Measurements from ENCODE around the gene PEPD. TPM values are rescaled to one million over a fixed set of nuclear protein-coding genes. Genes with fewer than 3 reads are reported as not detected.

The PEPD gene
- polyA plus RNA-seq, 1 donor from 2014 or later: 43.9 TPM

GRCh38 chr19:33438987-33439781 lies 82.4 kb downstream of the PEPD start:
- H2AFZ ChIP-seq (ENCODE audit: low read depth, low read length): no peak overlapping the region
- no peak overlapping the region for H3K27ac ChIP-seq (ENCODE audit: low read length)
- H3K36me3 ChIP-seq (ENCODE audit: insufficient read depth, low read length): no peaks in the 10 kb centered on the region
- H3K4me2 ChIP-seq (ENCODE audit: low read length): no peak overlapping the region
- H4K20me1 ChIP-seq (ENCODE audit: insufficient read depth): no peaks in the 10 kb centered on the region
- no peaks in the 10 kb centered on the region for H3K9me3 ChIP-seq (ENCODE audit: low read length)
- no peaks in the 10 kb centered on the region for H3K9me2 ChIP-seq (ENCODE audit: insufficient read depth, low read length)
- no peaks in the 10 kb centered on the region for H3K79me2 ChIP-seq (replicated peaks; ENCODE audit: insufficient read depth, low read length)
- TF ChIP-seq EP300 (conservative IDR thresholded peaks at IDR 0.05; ENCODE audit: poor library complexity, severe bottlenecking) (no peak), SMC3 (conservative IDR thresholded peaks at IDR 0.05; ENCODE audit: poor library complexity) (no peak), TAF1 (IDR thresholded peaks at IDR 0.05; ENCODE audit: low read depth) (no peak), MXI1 (conservative IDR thresholded peaks at IDR 0.05; ENCODE audit: poor library complexity, severe bottlenecking) (no peak)
- H3K9ac ChIP-seq (ENCODE audit: low read length): no peak overlapping the region
- H3F3A ChIP-seq (ENCODE audit: insufficient read depth, low read length, poor library complexity, severe bottlenecking): no peaks in the 10 kb centered on the region
- H3K27me3 ChIP-seq (ENCODE audit: insufficient read depth, low read depth, low read length): no peaks in the 10 kb centered on the region
- H3K4me3 ChIP-seq (ENCODE audit: low read length): no peak overlapping the region

- H3K4me3 ChIP-seq (ENCODE audit: low read length): no peak overlapping the region
- no peaks in the 10 kb centered on the region for H3K79me2 ChIP-seq (replicated peaks; ENCODE audit: insufficient read depth, low read length)
- H3K27me3 ChIP-seq (ENCODE audit: insufficient read depth, low read depth, low read length): no peaks in the 10 kb centered on the region
- TF ChIP-seq EZH2 (IDR thresholded peaks at IDR 0.05; ENCODE audit: borderline replicate concordance, insufficient read depth, low read length, poor library complexity, severe bottlenecking) (no peak), CTCF (IDR thresholded peaks at IDR 0.05; ENCODE audit: poor library complexity, severe bottlenecking) (no peak), REST (IDR thresholded peaks at IDR 0.05; ENCODE audit: borderline replicate concordance) (no peak), SMC3 (conservative IDR thresholded peaks at IDR 0.05; ENCODE audit: poor library complexity) (no peak), RAD21 (conservative IDR thresholded peaks at IDR 0.05) (no peak), TAF1 (IDR thresholded peaks at IDR 0.05; ENCODE audit: low read depth) (no peak), EP300 (conservative IDR thresholded peaks at IDR 0.05; ENCODE audit: poor library complexity, severe bottlenecking) (no peak), POLR2AphosphoS5 (IDR thresholded peaks at IDR 0.05) (no peak), MXI1 (conservative IDR thresholded peaks at IDR 0.05; ENCODE audit: poor library complexity, severe bottlenecking) (no peak)
- no peak overlapping the region for H3K27ac ChIP-seq (ENCODE audit: low read length)
- H4K20me1 ChIP-seq (ENCODE audit: insufficient read depth): no peaks in the 10 kb centered on the region
- H3F3A ChIP-seq (ENCODE audit: insufficient read depth, low read length, poor library complexity, severe bottlenecking): no peaks in the 10 kb centered on the region
- H3K4me2 ChIP-seq (ENCODE audit: low read length): no peak overlapping the region
- H3K9me3 ChIP-seq (ENCODE audit: low read length): no peaks in the 10 kb centered on the region
- H3K9me2 ChIP-seq (ENCODE audit: insufficient read depth, low read length): no peaks in the 10 kb centered on the region
- no peaks in the 10 kb centered on the region for H3K36me3 ChIP-seq (ENCODE audit: insufficient read depth, low read length)
- no peak overlapping the region for H2AFZ ChIP-seq (ENCODE audit: low read depth, low read length)
- no peak overlapping the region for H3K9ac ChIP-seq (ENCODE audit: low read length)
Measured at GRCh38 chr19:33437821-33438671, 83.5 kb downstream of the PEPD start.
